Ishikawa (cell line): ENCODE data around the gene LBR.

Experiments used
- CEBPB ChIP-seq: IDR thresholded peaks from 2 replicates; pipeline ENCODE4 v1.6.1; 2012
- CREB1 ChIP-seq: IDR thresholded peaks from 2 replicates; pipeline ENCODE4 v1.6.1; 2012; ENCODE audit warnings: low read depth
- EGR1 ChIP-seq: IDR thresholded peaks from 2 replicates; pipeline ENCODE4 v1.6.1; 2012
- EP300 ChIP-seq: IDR thresholded peaks from 2 replicates; pipeline ENCODE4 v1.6.1; 2012; ENCODE audit warnings: borderline replicate concordance
- FOXM1 ChIP-seq: IDR thresholded peaks from 2 replicates; pipeline ENCODE4 v1.6.1; 2012; ENCODE audit warnings: low read depth, borderline replicate concordance
- NFIC ChIP-seq: IDR thresholded peaks from 2 replicates; pipeline ENCODE4 v1.6.1; 2012
- REST ChIP-seq: IDR thresholded peaks from 2 replicates; pipeline ENCODE4 v1.6.1; 2012; ENCODE audit warnings: low read depth, mild to moderate bottlenecking
- TAF1 ChIP-seq: IDR thresholded peaks from 2 replicates; pipeline ENCODE4 v1.6.1; 2012; ENCODE audit warnings: low read depth, mild to moderate bottlenecking
- TEAD4 ChIP-seq: IDR thresholded peaks from 2 replicates; pipeline ENCODE4 v1.6.1; 2012
- USF1 ChIP-seq: IDR thresholded peaks from 2 replicates; pipeline ENCODE4 v1.6.1; 2012
- YY1 ChIP-seq: IDR thresholded peaks from 2 replicates; pipeline ENCODE4 v1.6.1; 2012; ENCODE audit warnings: low read depth
- ZBTB7A ChIP-seq: IDR thresholded peaks from 2 replicates; pipeline ENCODE4 v1.6.1; 2012; ENCODE audit warnings: low read depth
- TF ChIP-seq, protein P1 (sequence below): IDR thresholded peaks from 2 replicates; pipeline ENCODE4 v1.6.1; 2012

DNA sequence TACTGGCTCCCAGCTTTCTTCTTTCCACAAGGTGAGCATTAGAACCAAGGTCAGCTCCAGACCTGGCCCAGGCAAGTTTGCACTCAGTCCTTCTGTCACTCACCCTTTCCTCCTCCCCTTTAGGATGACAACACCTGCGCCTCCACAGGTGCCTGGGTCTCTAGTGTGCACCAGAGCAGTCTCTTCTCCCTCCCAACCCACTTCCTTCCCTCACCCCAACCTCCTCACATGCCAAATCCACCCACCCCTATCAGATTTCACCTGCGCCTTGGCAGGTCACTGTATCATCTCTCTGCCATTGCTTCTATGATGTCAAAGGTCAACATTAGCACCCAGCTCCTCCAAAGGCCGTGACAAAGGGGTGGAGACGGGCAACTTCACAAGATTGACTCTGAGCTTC is 38.0 kb downstream of the LBR start:
- TF ChIP-seq CREB1 (no peak), EP300 (no peak), USF1 (no peak), REST (no peak), TEAD4 (no peak), ZBTB7A (no peak), CEBPB (no peak), YY1 (no peak), TAF1 (no peak), EGR1 (no peak), FOXM1 (no peak), NFIC (no peak)
- TF ChIP-seq, protein P1, sequence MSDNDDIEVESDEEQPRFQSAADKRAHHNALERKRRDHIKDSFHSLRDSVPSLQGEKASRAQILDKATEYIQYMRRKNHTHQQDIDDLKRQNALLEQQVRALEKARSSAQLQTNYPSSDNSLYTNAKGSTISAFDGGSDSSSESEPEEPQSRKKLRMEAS, result no peak
